WERI-Rb-1 (cell line): ENCODE data around the gene RNF38.

Source experiments
- DNase-seq: peaks from one replicate; pipeline ENCODE4 v3.0.0-alpha.2; 2020
- H3K27ac ChIP-seq: fragments of 250-450 bp; sonication (Bioruptor Pico); 2 replicates; pipeline ENCODE4 v1.5.1; 2020; ENCODE audit warnings: mild to moderate bottlenecking, moderate library complexity
- H3K27me3 ChIP-seq: fragments of 250-450 bp; sonication (Bioruptor Pico); 2 replicates; pipeline ENCODE4 v1.5.1; 2021; ENCODE audit warnings: mild to moderate bottlenecking, low read depth, moderate library complexity; ENCODE audit not compliant: insufficient read depth, severe bottlenecking
- H3K36me3 ChIP-seq: fragments of 250-450 bp; sonication (Bioruptor Pico); 2 replicates; pipeline ENCODE4 v1.5.1; 2020; ENCODE audit warnings: mild to moderate bottlenecking, moderate library complexity
- H3K4me3 ChIP-seq: 2 replicates; pipeline ENCODE4 v1.5.1; 2011; ENCODE audit warnings: low read depth, mild to moderate bottlenecking, control low read depth, low read length
- H3K9me3 ChIP-seq: fragments of 250-450 bp; sonication (Bioruptor Pico); 2 replicates; pipeline ENCODE4 v1.5.1; 2021; ENCODE audit warnings: mild to moderate bottlenecking, moderate library complexity; ENCODE audit not compliant: severe bottlenecking
- CTCF ChIP-seq: IDR thresholded peaks from 2 replicates; pipeline ENCODE4 v1.5.1; 2011; ENCODE audit warnings: low read depth, mild to moderate bottlenecking, control low read depth, inconsistent platforms, low read length

The RNF38 gene

DNA sequence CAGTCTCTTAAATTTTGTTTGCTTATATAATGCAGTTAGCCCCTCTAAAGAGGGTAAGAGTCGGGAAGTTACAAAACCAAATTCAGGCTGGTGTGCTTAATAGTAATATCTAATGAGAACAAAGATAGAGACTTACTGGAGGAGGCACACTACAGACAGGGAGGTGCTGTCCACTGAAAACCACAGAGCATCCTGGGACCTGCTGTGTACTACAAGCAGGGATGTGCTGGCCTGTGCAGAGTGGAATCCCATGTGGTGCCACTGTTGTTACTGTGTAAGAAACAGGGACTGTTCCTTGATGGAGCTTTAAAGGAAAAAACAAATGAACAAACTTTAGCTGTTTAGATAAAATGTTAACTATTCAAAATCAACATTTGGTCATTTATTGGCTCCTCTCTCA is 42.4 kb downstream of the RNF38 start:
- peaks cover 80% of the 10 kb centered on the region for H3K36me3 ChIP-seq
- H3K27me3 ChIP-seq, result no peaks in the 10 kb centered on the region
- H3K9me3 ChIP-seq, result no peaks in the 10 kb centered on the region
- no peak overlapping the region for H3K27ac ChIP-seq
- TF ChIP-seq CTCF, result no peak
- no peak for DNase-seq
- H3K4me3 ChIP-seq, result no peak overlapping the region

DNA sequence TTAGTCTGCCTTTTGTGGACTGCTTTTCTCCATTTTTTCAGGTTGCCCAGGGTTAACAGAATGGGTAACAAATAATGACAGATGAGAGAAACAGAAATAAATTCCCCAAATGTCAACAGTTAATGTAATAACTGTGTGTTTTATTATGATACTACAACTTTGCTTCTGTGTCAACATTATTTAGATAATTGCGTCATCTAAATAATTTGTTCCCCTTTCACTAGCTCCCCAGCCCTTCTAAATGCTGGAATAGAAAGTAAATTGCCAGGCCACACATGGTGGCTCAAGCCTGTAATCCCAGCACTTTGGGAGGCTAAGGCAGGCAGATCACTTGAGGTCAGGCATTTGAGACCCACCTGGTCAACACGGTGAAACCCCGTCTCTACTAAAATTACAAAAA is 53.5 kb downstream of the RNF38 start:
- Histone ChIP-seq H3K4me3 (no peak overlapping the region), H3K27me3 (no peaks in the 10 kb centered on the region), H3K27ac (no peak overlapping the region), H3K9me3 (no peaks in the 10 kb centered on the region), H3K36me3 (peaks cover 86% of the 10 kb centered on the region)
- TF ChIP-seq CTCF, result no peak
- no peak for DNase-seq

DNA sequence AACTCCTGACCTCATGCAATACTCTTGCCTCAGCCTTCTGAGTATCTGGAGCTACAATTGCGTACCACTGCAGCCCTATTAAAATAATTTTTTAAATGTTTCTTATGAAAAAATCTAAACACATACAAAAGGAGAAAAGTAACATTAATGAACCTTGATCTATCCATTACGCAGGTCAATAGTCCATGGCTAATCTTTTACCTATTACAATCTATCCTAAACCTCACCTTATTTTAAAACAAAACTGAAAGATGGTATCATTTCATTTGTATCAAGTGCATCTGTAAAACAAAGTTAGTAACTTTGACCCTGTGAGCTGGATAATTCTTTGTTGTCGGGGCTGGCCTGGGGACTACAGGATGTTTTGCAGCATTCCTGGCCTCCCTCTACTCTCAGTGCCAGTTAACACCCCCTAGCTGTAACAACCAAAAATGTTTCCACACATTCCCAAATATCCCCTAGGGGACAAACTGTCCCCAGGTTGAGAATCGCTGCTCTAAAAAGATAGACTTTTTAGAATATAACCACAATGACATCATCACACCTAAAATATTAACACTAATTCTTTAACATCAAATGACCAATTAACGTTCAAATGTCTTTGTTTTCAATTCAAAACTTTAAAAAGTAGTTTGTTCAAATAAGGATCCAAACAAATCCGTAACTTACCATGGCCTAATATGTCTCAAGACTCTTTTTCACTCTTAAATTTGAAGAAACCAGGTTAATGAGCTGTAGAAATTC is 54.8 kb downstream of the RNF38 start:
- Histone ChIP-seq H3K4me3 (no peak overlapping the region), H3K27me3 (no peaks in the 10 kb centered on the region), H3K9me3 (no peaks in the 10 kb centered on the region), H3K36me3 (peaks cover 84% of the 10 kb centered on the region), H3K27ac (no peak overlapping the region)
- no peak for DNase-seq
- no peak for TF ChIP-seq CTCF

DNA sequence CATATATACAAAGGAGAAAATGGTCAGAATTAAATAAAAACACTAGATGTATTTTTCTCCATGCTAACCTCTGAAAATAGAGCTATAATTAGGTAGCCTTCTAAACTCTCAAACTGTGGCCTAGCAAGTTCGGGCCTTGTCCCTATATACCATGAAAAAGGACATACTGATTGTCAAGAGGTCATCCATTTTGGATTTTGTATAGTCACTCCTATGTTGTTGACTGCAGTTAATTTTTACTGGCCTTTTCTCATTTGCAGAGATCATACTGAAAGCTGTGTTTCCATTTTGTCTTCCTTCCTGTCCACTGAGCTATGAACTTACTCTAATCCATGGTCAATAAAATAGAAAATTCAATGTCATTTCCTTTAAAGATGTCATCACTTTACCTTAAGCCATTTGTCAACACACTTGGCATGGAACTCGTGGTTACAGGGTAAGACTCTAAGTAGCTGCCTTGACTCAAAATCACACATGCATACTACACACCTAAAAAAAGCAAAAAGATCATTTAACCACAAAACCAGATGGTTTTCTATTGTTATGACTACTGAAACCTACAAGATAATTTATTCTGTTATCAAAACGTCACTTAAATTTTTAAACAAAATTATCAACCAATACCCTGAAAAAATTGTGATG is 58.0 kb downstream of the RNF38 start:
- no peak for TF ChIP-seq CTCF
- H3K27me3 ChIP-seq, result no peaks in the 10 kb centered on the region
- H3K27ac ChIP-seq, result no peak overlapping the region
- no peak overlapping the region for H3K4me3 ChIP-seq
- H3K36me3 ChIP-seq, result peaks cover 86% of the 10 kb centered on the region
- no peak for DNase-seq
- H3K9me3 ChIP-seq, result no peaks in the 10 kb centered on the region

DNA sequence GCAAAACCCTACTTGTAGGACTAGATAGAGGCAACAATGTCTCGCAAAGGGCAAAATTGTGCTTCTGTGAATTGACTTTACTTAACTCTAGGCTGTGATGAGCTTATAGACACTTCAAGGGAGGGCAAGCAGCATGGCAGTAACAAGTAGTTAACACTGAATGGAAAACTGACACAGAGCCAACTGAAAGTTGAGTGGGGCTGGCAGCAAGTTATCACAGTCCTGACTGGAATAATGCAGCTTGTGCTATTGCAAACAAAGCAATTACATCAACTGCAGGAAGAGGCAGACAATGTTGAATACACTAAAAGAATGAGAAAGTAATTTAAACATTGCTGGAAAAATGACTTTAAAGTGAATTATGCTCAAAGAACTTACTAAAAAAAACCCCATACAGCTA is 62.2 kb downstream of the RNF38 start:
- no peak for TF ChIP-seq CTCF
- no peak for DNase-seq
- H3K36me3 ChIP-seq, result peaks cover 53% of the 10 kb centered on the region
- no peaks in the 10 kb centered on the region for H3K9me3 ChIP-seq
- no peaks in the 10 kb centered on the region for H3K27me3 ChIP-seq
- no peak overlapping the region for H3K27ac ChIP-seq
- H3K4me3 ChIP-seq, result no peak overlapping the region
